ENCODE data around the gene KLHL42. TPM values are rescaled to one million over a fixed set of nuclear protein-coding genes. Genes with fewer than 3 reads are reported as not detected.

KLHL42 gene
- total RNA-seq, 1 experiment from 2014 or later = 21.5 TPM

DNA sequence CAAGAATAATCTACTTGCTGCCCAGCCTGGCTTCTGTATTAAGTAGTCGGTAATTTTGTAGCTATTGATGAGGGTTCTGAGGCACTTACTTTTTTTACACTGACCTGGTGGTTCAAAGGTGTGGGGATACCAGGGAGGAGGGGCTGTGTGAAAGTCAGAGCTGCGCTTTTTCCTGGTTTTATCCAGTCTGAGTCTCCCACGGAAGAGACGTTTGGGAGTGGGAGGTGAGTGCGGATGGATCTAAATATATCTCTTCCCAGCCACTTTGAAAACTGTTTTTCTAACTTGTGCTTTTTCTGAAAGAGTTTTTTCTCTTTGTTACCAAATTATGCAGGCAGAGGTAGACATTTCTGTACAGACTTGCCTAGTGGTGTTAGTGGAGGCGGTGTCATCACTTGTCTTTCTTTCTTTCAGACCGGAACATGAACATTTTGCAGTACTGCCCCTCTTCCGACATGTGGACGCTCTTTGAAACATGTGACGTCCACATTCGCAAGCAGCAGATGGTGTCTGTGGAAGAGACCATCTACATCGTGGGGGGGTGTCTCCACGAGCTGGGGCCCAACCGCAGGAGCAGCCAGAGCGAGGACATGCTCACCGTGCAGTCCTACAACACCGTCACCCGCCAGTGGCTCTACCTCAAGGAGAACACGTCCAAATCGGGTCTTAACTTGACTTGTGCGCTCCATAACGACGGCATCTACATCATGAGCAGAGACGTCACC is 17.4 kb downstream of the KLHL42 start:
- BruUV-seq (replicated peaks) = no TSS peak
- DNase-seq (ENCODE audit: low read depth, low spot score) = no peak
- ATAC-seq = no peak
- intact Hi-C loops (cut with micrococcal nuclease) = no loop called here
- ChIA-PET RAD21 (ENCODE audit: low non-redundant PET in 1 of 2, low total read pairs in 2 of 2, uncharacterized antibody in 2 of 2, unreplicated experiment in 2 of 2) (no interaction called here), POLR2A (no interaction called here), CTCF (no interaction called here)
- Histone ChIP-seq H2AFZ (ENCODE audit: low read depth, low read length, poor library complexity, severe bottlenecking) (no peak overlapping the region), H3K27me3 (ENCODE audit: insufficient read depth, low read length) (no peaks in the 10 kb centered on the region), H3K9me2 (ENCODE audit: insufficient read depth) (no peaks in the 10 kb centered on the region), H3K27ac (ENCODE audit: low read depth, low read length) (no peak overlapping the region), H3K4me3 (replicated peaks in 1 of 2; ENCODE audit: low read depth in 1 of 2, low read length in 2 of 2) (no peak overlapping the region), H3K9ac (ENCODE audit: low read length) (no peak overlapping the region), H3K9me3 (ENCODE audit: control insufficient read depth in 1 of 2, insufficient read depth in 1 of 2, low read depth in 1 of 2, low read length in 2 of 2) (no peaks in the 10 kb centered on the region), H3K79me2 (ENCODE audit: insufficient read depth, low read length) (0 out of 2 replicates have a peak, but pooled peaks cover 3% of the 10 kb centered on the region), H4K20me1 (ENCODE audit: insufficient read depth) (no peaks in the 10 kb centered on the region), H3K4me1 (ENCODE audit: control insufficient read depth in 1 of 2, insufficient read depth in 2 of 2, low read length in 2 of 2) (no peaks in the 10 kb centered on the region), H3K36me3 (ENCODE audit: control insufficient read depth in 1 of 2, insufficient read depth in 2 of 2, low read length in 2 of 2) (peaks cover 17 to 35% of the 10 kb centered on the region in 2 experiments; a peak in 3 of 4 replicates), H3K4me2 (ENCODE audit: low read length) (no peak overlapping the region)
- no peak for TF ChIP-seq CEBPB (IDR thresholded peaks at IDR 0.05; ENCODE audit: low read depth)
- TF ChIP-seq POLR2A (IDR thresholded peaks at IDR 0.05; ENCODE audit: borderline replicate concordance, extremely low read depth, insufficient read depth, insufficient read length) = no peak
- no peak for TF ChIP-seq REST (IDR thresholded peaks at IDR 0.05; ENCODE audit: low read depth)
- no peak for TF ChIP-seq RAD21 (IDR thresholded peaks at IDR 0.05; ENCODE audit: low read depth)

DNA sequence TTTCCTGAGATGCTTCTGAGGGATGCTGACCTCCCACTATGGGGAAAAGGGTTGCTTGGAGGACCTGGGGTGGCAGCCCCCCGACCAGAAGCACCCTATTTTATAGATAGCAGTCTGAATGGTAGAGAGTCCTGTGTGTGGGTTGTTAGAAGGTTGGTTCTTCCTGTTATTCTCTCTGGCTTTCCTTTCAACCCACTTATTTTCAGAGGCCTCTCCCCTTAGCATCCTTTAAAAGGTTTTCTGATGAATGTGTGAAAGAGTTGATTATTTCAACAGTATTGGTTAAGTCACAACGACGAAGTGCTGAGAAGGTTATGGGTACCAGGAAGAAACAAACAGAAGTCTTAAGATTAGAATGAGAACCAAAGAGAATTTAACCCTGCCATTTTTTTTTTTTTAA is 20.8 kb downstream of the KLHL42 start:
- Histone ChIP-seq H3K4me3 (replicated peaks in 1 of 2; ENCODE audit: low read depth in 1 of 2, low read length in 2 of 2) (no peak overlapping the region), H3K4me1 (ENCODE audit: control insufficient read depth in 1 of 2, insufficient read depth in 2 of 2, low read length in 2 of 2) (no peaks in the 10 kb centered on the region), H4K20me1 (ENCODE audit: insufficient read depth) (no peaks in the 10 kb centered on the region), H3K9me2 (ENCODE audit: insufficient read depth) (no peaks in the 10 kb centered on the region), H3K9ac (ENCODE audit: low read length) (no peak overlapping the region), H3K79me2 (ENCODE audit: insufficient read depth, low read length) (no peaks in the 10 kb centered on the region), H3K27ac (ENCODE audit: low read depth, low read length) (no peak overlapping the region), H3K36me3 (ENCODE audit: control insufficient read depth in 1 of 2, insufficient read depth in 2 of 2, low read length in 2 of 2) (peaks cover 15 to 16% of the 10 kb centered on the region in 2 experiments; a peak in 3 of 4 replicates), H3K27me3 (ENCODE audit: insufficient read depth, low read length) (no peaks in the 10 kb centered on the region), H3K9me3 (ENCODE audit: control insufficient read depth in 1 of 2, insufficient read depth in 1 of 2, low read depth in 1 of 2, low read length in 2 of 2) (no peaks in the 10 kb centered on the region), H3K4me2 (ENCODE audit: low read length) (no peak overlapping the region), H2AFZ (ENCODE audit: low read depth, low read length, poor library complexity, severe bottlenecking) (no peak overlapping the region)
- TF ChIP-seq ATF3 (IDR thresholded peaks at IDR 0.05) (no peak), EGR1 (IDR thresholded peaks at IDR 0.05; ENCODE audit: low read depth) (no peak), SRF (IDR thresholded peaks at IDR 0.05; ENCODE audit: low read depth) (no peak), CTCF (IDR thresholded peaks at IDR 0.05 in 2 of 3, conservative IDR thresholded peaks at IDR 0.05 in 1 of 3; ENCODE audit: borderline replicate concordance in 1 of 3, insufficient read depth in 1 of 3, low read depth in 2 of 3, low read length in 2 of 3) (no peak), ZNF274 (IDR thresholded peaks at IDR 0.05; ENCODE audit: low read depth, low read length) (no peak), ELF1 (IDR thresholded peaks at IDR 0.05; ENCODE audit: borderline replicate concordance, low read depth) (no peak), CBX3 (IDR thresholded peaks at IDR 0.05; ENCODE audit: low read depth) (no peak), CEBPB (IDR thresholded peaks at IDR 0.05; ENCODE audit: low read depth) (no peak)
- ATAC-seq (no peak), DNase-seq (ENCODE audit: low read depth, low spot score) (no peak)
- no TSS peak for BruUV-seq (replicated peaks)
- intact Hi-C loops (cut with micrococcal nuclease) = no loop called here
- ChIA-PET RAD21 (ENCODE audit: low non-redundant PET in 1 of 2, low total read pairs in 2 of 2, uncharacterized antibody in 2 of 2, unreplicated experiment in 2 of 2) (no interaction called here), CTCF (no interaction called here), POLR2A (interaction anchor here (0.6 kb wide), 1 partner anchor 49 kb away, joined by 3 read pairs; no protein-coding TSS in a partner anchor)

Measured in HCT116 (cell line).